IPS DF 4.7 (cell line): ENCODE data around the gene ANO6.
"Not testable (repeated sequence)": the region's sequence is repeated elsewhere in the genome, so short reads cannot be mapped to it uniquely, and the experiment has no call there.

Experiments
- DNase-seq: peaks from one replicate; pipeline ENCODE4 v3.0.0-alpha.2; 2013; ENCODE audit warnings: low spot score; ENCODE audit errors: extremely low read depth

Gene ANO6

GRCh38 chr12:45215419-45216229 is at the start of gene ANO6:
Gene ANO6 (plus strand): TSS chr12:45216095. CDS start chr12:45216322, 227 bp downstream.
- no peak for DNase-seq

GRCh38 chr12:45168976-45169375 is 46.9 kb upstream of the ANO6 start:
- DNase-seq: no peak

GRCh38 chr12:45170456-45171042 is 45.3 kb upstream of the ANO6 start:
- DNase-seq: peak; percentile 56

GRCh38 chr12:45173293-45173692 is 42.6 kb upstream of the ANO6 start:
- DNase-seq: not testable (repeated sequence)

- DNase-seq: no peak
Observed at GRCh38 chr12:45174595-45174994, 41.3 kb upstream of the ANO6 start.

GRCh38 chr12:45178771-45179170 is 37.1 kb upstream of the ANO6 start:
- DNase-seq: no peak

GRCh38 chr12:45182511-45182910 is 33.4 kb upstream of the ANO6 start:
- no peak for DNase-seq

GRCh38 chr12:45183246-45183645 is 32.6 kb upstream of the ANO6 start:
- DNase-seq: no peak

GRCh38 chr12:45184147-45184963 is 31.5 kb upstream of the ANO6 start:
- no peak for DNase-seq

GRCh38 chr12:45186762-45187161 is 29.1 kb upstream of the ANO6 start:
- DNase-seq: no peak

- no peak for DNase-seq
Observed at GRCh38 chr12:45189766-45190403, 26.0 kb upstream of the ANO6 start.

- no peak for DNase-seq
Observed at GRCh38 chr12:45191239-45191638, 24.7 kb upstream of the ANO6 start.

GRCh38 chr12:45192707-45193106 is 23.2 kb upstream of the ANO6 start:
- no peak for DNase-seq

- DNase-seq: no peak
Observed at GRCh38 chr12:45200491-45201043, 15.3 kb upstream of the ANO6 start.

- no peak for DNase-seq
Observed at GRCh38 chr12:45203767-45204166, 12.1 kb upstream of the ANO6 start.

- DNase-seq: no peak
Observed at GRCh38 chr12:45204757-45205156, 11.1 kb upstream of the ANO6 start.

GRCh38 chr12:45205165-45205825 is 10.6 kb upstream of the ANO6 start:
- DNase-seq: no peak

- no peak for DNase-seq
Observed at GRCh38 chr12:45208604-45209487, 7.0 kb upstream of the ANO6 start.

- no peak for DNase-seq
Observed at GRCh38 chr12:45209784-45210183, 6.1 kb upstream of the ANO6 start.

- no peak for DNase-seq
Observed at GRCh38 chr12:45212064-45212463, 3.8 kb upstream of the ANO6 start.
